Gastroesophageal sphincter (tissue), 3 donors: ENCODE results near the gene NDRG3.

Source experiments
- POLR2AphosphoS5 ChIP-seq: sonication (generic); formaldehyde crosslinking; IDR thresholded peaks from one replicate; pipeline ENCODE4 v1.6.1; 2017; ENCODE audit warnings: antibody characterized with exemption
- TF ChIP-seq, protein P1 (sequence below), 4 experiments: fragments of 200-600 bp in 2 of 4; fragments of 450-650 bp in 2 of 4; sonication (generic) in 1 of 4; IDR thresholded peaks; one replicate each; pipeline ENCODE4 v1.5.1; 2017 to 2019; ENCODE audit warnings: antibody characterized with exemption in 4 of 4, mild to moderate bottlenecking in 2 of 4, moderate library complexity in 2 of 4

DNA sequence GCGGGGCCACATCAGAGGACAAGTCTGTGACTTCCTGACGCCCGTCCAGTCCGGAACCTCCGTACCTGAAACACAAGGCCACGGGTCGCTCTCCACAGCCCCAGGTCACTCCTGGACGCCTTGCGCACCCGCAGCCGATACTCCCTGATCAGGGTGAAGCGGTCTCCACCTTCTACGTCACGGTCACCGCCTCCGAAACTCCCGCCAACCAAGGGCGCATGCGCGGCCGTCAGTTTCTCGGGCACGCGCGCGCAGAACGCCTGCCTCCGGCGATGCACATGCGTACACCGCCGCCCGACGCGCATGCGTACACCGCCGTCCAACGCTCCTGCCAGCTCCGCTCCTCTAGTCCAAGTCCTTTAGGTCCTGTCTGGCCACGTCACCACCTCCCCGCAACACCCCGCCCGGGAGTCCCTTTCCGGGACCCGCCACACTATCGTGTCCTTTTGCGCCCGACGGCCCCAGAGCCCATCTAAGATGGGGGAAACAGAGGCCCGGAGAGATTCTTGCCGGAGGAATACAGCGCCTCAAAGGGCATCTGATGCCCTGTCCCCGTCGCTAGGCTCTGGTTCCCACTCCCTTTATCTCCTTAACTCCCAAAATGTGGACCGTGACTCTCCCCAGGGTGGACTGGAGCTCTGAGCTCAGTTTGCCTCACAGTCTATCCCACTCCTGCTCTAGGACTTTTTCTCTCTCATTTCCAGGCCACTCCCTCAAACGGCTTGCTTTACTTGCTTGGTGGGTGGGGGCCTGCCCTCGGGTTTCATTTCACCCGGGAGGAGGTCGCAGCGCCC lies 27.9 kb upstream of the NDRG3 start, which contains the start of gene DSN1:
- TF ChIP-seq, protein P1, sequence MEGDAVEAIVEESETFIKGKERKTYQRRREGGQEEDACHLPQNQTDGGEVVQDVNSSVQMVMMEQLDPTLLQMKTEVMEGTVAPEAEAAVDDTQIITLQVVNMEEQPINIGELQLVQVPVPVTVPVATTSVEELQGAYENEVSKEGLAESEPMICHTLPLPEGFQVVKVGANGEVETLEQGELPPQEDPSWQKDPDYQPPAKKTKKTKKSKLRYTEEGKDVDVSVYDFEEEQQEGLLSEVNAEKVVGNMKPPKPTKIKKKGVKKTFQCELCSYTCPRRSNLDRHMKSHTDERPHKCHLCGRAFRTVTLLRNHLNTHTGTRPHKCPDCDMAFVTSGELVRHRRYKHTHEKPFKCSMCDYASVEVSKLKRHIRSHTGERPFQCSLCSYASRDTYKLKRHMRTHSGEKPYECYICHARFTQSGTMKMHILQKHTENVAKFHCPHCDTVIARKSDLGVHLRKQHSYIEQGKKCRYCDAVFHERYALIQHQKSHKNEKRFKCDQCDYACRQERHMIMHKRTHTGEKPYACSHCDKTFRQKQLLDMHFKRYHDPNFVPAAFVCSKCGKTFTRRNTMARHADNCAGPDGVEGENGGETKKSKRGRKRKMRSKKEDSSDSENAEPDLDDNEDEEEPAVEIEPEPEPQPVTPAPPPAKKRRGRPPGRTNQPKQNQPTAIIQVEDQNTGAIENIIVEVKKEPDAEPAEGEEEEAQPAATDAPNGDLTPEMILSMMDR (IDR thresholded peaks at IDR 0.05), result peak in 1 of 4 experiments; percentile 53
- TF ChIP-seq POLR2AphosphoS5, result peak; percentile 47
